ES-I3 (cell line): ENCODE results near the gene CTNNA1.
"Not testable (repeated sequence)": the region's sequence is repeated elsewhere in the genome, so short reads cannot be mapped to it uniquely, and the experiment has no call there.

ENCODE experiments used
- H3K36me3 ChIP-seq: 2 replicates; pipeline ENCODE4 v1.6.1; 2013; ENCODE audit warnings: mild to moderate bottlenecking, low read length, control low read depth, moderate library complexity; ENCODE audit not compliant: insufficient read depth
- H3K4me1 ChIP-seq: 2 replicates; pipeline ENCODE4 v1.6.1; 2013; ENCODE audit warnings: mild to moderate bottlenecking, control low read depth, low read length; ENCODE audit not compliant: insufficient read depth
- H3K9ac ChIP-seq: 2 replicates; pipeline ENCODE4 v1.6.1; 2013; ENCODE audit warnings: low read depth, mild to moderate bottlenecking, low read length, moderate library complexity
- H3K9me3 ChIP-seq: 2 replicates; pipeline ENCODE4 v1.6.1; 2013; ENCODE audit warnings: mild to moderate bottlenecking, low read length, moderate library complexity; ENCODE audit not compliant: control insufficient read depth, insufficient read depth

CTNNA1 gene

GRCh38 chr5:138716456-138716924, 36.7 kb upstream of the CTNNA1 start:
- no peaks in the 10 kb centered on the region for H3K36me3 ChIP-seq
- H3K4me1 ChIP-seq = peaks cover 15% of the 10 kb centered on the region
- H3K9me3 ChIP-seq = no peaks in the 10 kb centered on the region
- no peak overlapping the region for H3K9ac ChIP-seq

GRCh38 chr5:138717399-138717798, 35.8 kb upstream of the CTNNA1 start:
- H3K9me3 ChIP-seq = no peaks in the 10 kb centered on the region
- peaks cover 20% of the 10 kb centered on the region for H3K4me1 ChIP-seq
- H3K9ac ChIP-seq = no peak overlapping the region
- H3K36me3 ChIP-seq = no peaks in the 10 kb centered on the region

- Histone ChIP-seq H3K36me3 (no peaks in the 10 kb centered on the region), H3K9me3 (no peaks in the 10 kb centered on the region), H3K9ac (no peak overlapping the region), H3K4me1 (peaks cover 24% of the 10 kb centered on the region)
Measured at GRCh38 chr5:138719811-138720210, 33.4 kb upstream of the CTNNA1 start.

- Histone ChIP-seq H3K36me3 (no peaks in the 10 kb centered on the region), H3K4me1 (peaks cover 25% of the 10 kb centered on the region), H3K9ac (no peak overlapping the region), H3K9me3 (no peaks in the 10 kb centered on the region)
Measured at GRCh38 chr5:138720840-138721239, 32.4 kb upstream of the CTNNA1 start.

- Histone ChIP-seq H3K9ac (no peak overlapping the region), H3K9me3 (no peaks in the 10 kb centered on the region), H3K4me1 (peaks cover 20% of the 10 kb centered on the region), H3K36me3 (no peaks in the 10 kb centered on the region)
Measured at GRCh38 chr5:138721979-138722378, 31.2 kb upstream of the CTNNA1 start.

GRCh38 chr5:138722544-138723177, 30.6 kb upstream of the CTNNA1 start:
- Histone ChIP-seq H3K9me3 (no peaks in the 10 kb centered on the region), H3K4me1 (peaks cover 19% of the 10 kb centered on the region), H3K36me3 (no peaks in the 10 kb centered on the region), H3K9ac (no peak overlapping the region)

GRCh38 chr5:138724470-138725146, 28.6 kb upstream of the CTNNA1 start:
- H3K36me3 ChIP-seq = no peaks in the 10 kb centered on the region
- H3K4me1 ChIP-seq = peaks cover 19% of the 10 kb centered on the region
- no peaks in the 10 kb centered on the region for H3K9me3 ChIP-seq
- no peak overlapping the region for H3K9ac ChIP-seq

- peaks cover 19% of the 10 kb centered on the region for H3K4me1 ChIP-seq
- no peaks in the 10 kb centered on the region for H3K36me3 ChIP-seq
- no peaks in the 10 kb centered on the region for H3K9me3 ChIP-seq
- no peak overlapping the region for H3K9ac ChIP-seq
Measured at GRCh38 chr5:138725153-138725817, 27.9 kb upstream of the CTNNA1 start.

GRCh38 chr5:138725818-138726416, 27.3 kb upstream of the CTNNA1 start:
- Histone ChIP-seq H3K36me3 (no peaks in the 10 kb centered on the region), H3K4me1 (peaks cover 19% of the 10 kb centered on the region), H3K9ac (no peak overlapping the region), H3K9me3 (no peaks in the 10 kb centered on the region)

GRCh38 chr5:138726848-138727247, 26.4 kb upstream of the CTNNA1 start:
- no peaks in the 10 kb centered on the region for H3K9me3 ChIP-seq
- H3K36me3 ChIP-seq = no peaks in the 10 kb centered on the region
- H3K9ac ChIP-seq = no peak overlapping the region
- H3K4me1 ChIP-seq = peaks cover 19% of the 10 kb centered on the region

- not testable (repeated sequence) for H3K9me3 ChIP-seq, H3K4me1 ChIP-seq, H3K9ac ChIP-seq, H3K36me3 ChIP-seq
Measured at GRCh38 chr5:138730496-138730895, 22.7 kb upstream of the CTNNA1 start.

GRCh38 chr5:138732466-138732865, 20.8 kb upstream of the CTNNA1 start:
- H3K9ac ChIP-seq = no peak overlapping the region
- no peaks in the 10 kb centered on the region for H3K36me3 ChIP-seq
- no peaks in the 10 kb centered on the region for H3K9me3 ChIP-seq
- 0 out of 2 replicates have a peak, but pooled peaks cover under 1% of the 10 kb centered on the region for H3K4me1 ChIP-seq

GRCh38 chr5:138732933-138733332, 20.3 kb upstream of the CTNNA1 start:
- Histone ChIP-seq H3K36me3 (no peaks in the 10 kb centered on the region), H3K4me1 (0 out of 2 replicates have a peak, but pooled peaks cover 5% of the 10 kb centered on the region), H3K9ac (no peak overlapping the region), H3K9me3 (no peaks in the 10 kb centered on the region)

GRCh38 chr5:138733509-138733908, 19.7 kb upstream of the CTNNA1 start:
- H3K36me3 ChIP-seq = no peaks in the 10 kb centered on the region
- H3K9me3 ChIP-seq = no peaks in the 10 kb centered on the region
- 0 out of 2 replicates have a peak, but pooled peaks cover 5% of the 10 kb centered on the region for H3K4me1 ChIP-seq
- no peak overlapping the region for H3K9ac ChIP-seq
